ENCODE results near the gene ACKR2. TPM values are rescaled to one million over a fixed set of nuclear protein-coding genes. Genes with fewer than 3 reads are reported as not detected.
A peak's percentile ranks its signal among the peaks of the same experiment; 100 is the strongest.
"Not testable (repeated sequence)": the region's sequence is repeated elsewhere in the genome, so short reads cannot be mapped to it uniquely, and the experiment has no call there.

ACKR2 gene
- total RNA-seq, 1 donor from 2014 or later, result 1.2 TPM

GRCh38 chr3:42877881-42878280 lies 68.6 kb downstream of the ACKR2 start:
- no peak for TF ChIP-seq CTCF (IDR thresholded peaks at IDR 0.05; ENCODE audit: unreplicated experiment)
- no peak for DNase-seq (ENCODE audit: low spot score in 2 of 2, unreplicated experiment in 2 of 2)
- Mint-ChIP-seq H3K4me3 (no peak overlapping the region), H3K4me1 (peaks cover 6% of the 10 kb centered on the region), H3K27me3 (ENCODE audit: low read depth) (peaks cover 26% of the 10 kb centered on the region), H3K36me3 (no peaks in the 10 kb centered on the region), H3K27ac (no peak overlapping the region), H3K9me3 (no peaks in the 10 kb centered on the region)

- TF ChIP-seq CTCF (IDR thresholded peaks at IDR 0.05; ENCODE audit: unreplicated experiment), result no peak
- Mint-ChIP-seq H3K27ac (no peak overlapping the region), H3K36me3 (no peaks in the 10 kb centered on the region), H3K4me1 (peaks cover 6% of the 10 kb centered on the region), H3K4me3 (peak overlapping the region; percentile 90), H3K9me3 (no peaks in the 10 kb centered on the region), H3K27me3 (ENCODE audit: low read depth) (peaks cover 21% of the 10 kb centered on the region)
- DNase-seq (ENCODE audit: low spot score in 2 of 2, unreplicated experiment in 2 of 2), result no peak
These were observed 70.9 kb downstream of the ACKR2 start for GRCh38 chr3:42880183-42880582.

GRCh38 chr3:42880601-42881451 lies 71.6 kb downstream of the ACKR2 start:
- Mint-ChIP-seq H3K27ac (peak overlapping the region; percentile 50), H3K9me3 (no peaks in the 10 kb centered on the region), H3K4me3 (peak overlapping the region; percentile 90), H3K36me3 (no peaks in the 10 kb centered on the region), H3K4me1 (peaks cover 6% of the 10 kb centered on the region), H3K27me3 (ENCODE audit: low read depth) (peaks cover 17% of the 10 kb centered on the region)
- peak; percentile 67 to 83 for DNase-seq (ENCODE audit: low spot score in 2 of 2, unreplicated experiment in 2 of 2)
- TF ChIP-seq CTCF (IDR thresholded peaks at IDR 0.05; ENCODE audit: unreplicated experiment), result peak; percentile 77

- H3K9me3 Mint-ChIP-seq; H3K27ac Mint-ChIP-seq; DNase-seq (ENCODE audit: low spot score in 2 of 2, unreplicated experiment in 2 of 2); H3K36me3 Mint-ChIP-seq; H3K4me1 Mint-ChIP-seq; H3K4me3 Mint-ChIP-seq: not testable (repeated sequence)
- peaks cover 13% of the 10 kb centered on the region for H3K27me3 Mint-ChIP-seq (ENCODE audit: low read depth)
These were observed 74.1 kb downstream of the ACKR2 start for GRCh38 chr3:42883251-42883930.

- Mint-ChIP-seq H3K27me3 (ENCODE audit: low read depth) (peaks cover 11% of the 10 kb centered on the region), H3K36me3 (no peaks in the 10 kb centered on the region), H3K4me3 (no peak overlapping the region), H3K4me1 (peaks cover 6% of the 10 kb centered on the region), H3K9me3 (no peaks in the 10 kb centered on the region), H3K27ac (no peak overlapping the region)
- no peak for DNase-seq (ENCODE audit: low spot score in 2 of 2, unreplicated experiment in 2 of 2)
- no peak for TF ChIP-seq CTCF (IDR thresholded peaks at IDR 0.05; ENCODE audit: unreplicated experiment)
These were observed 75.1 kb downstream of the ACKR2 start for GRCh38 chr3:42884324-42884723.

GRCh38 chr3:42886294-42886822 lies 77.1 kb downstream of the ACKR2 start:
- TF ChIP-seq CTCF (IDR thresholded peaks at IDR 0.05; ENCODE audit: unreplicated experiment), result no peak
- H3K27ac Mint-ChIP-seq, result no peak overlapping the region
- peaks cover 6% of the 10 kb centered on the region for H3K27me3 Mint-ChIP-seq (ENCODE audit: low read depth)
- no peak overlapping the region for H3K4me3 Mint-ChIP-seq
- DNase-seq (ENCODE audit: low spot score in 2 of 2, unreplicated experiment in 2 of 2), result no peak
- H3K36me3 Mint-ChIP-seq, result no peaks in the 10 kb centered on the region
- H3K4me1 Mint-ChIP-seq, result peaks cover 2% of the 10 kb centered on the region
- H3K9me3 Mint-ChIP-seq, result peaks cover under 1% of the 10 kb centered on the region

Measured in mesothelial cell of epicardium (in vitro differentiated cells).